Fibroblast of lung (primary cell): ENCODE results near the gene KIF3A. TPM values are rescaled to one million over a fixed set of nuclear protein-coding genes. Genes with fewer than 3 reads are reported as not detected.

Experiments used
- DNase-seq, 2 donors: peaks; one replicate each; pipeline versions ENCODE4 v3.0.0 to v3.0.0-alpha.2; 2010; ENCODE audit warnings: low read depth in 2 of 2
- H2AFZ ChIP-seq: 2 replicates; pipeline ENCODE4 v1.5.1; 2012; ENCODE audit warnings: low read length, control low read depth, inconsistent platforms
- H3K27ac ChIP-seq: 2 replicates; pipeline ENCODE4 v1.5.1; 2011; ENCODE audit warnings: low read length, control low read depth; ENCODE audit not compliant: insufficient read depth
- H3K27me3 ChIP-seq: 2 replicates; pipeline ENCODE4 v1.5.1; 2011; ENCODE audit warnings: mild to moderate bottlenecking, low read length; ENCODE audit not compliant: control insufficient read depth, insufficient read depth
- H3K36me3 ChIP-seq: 2 replicates; pipeline ENCODE4 v1.5.1; 2011; ENCODE audit warnings: low read length; ENCODE audit not compliant: control insufficient read depth, insufficient read depth
- H3K4me1 ChIP-seq: 2 replicates; pipeline ENCODE4 v1.5.1; 2011; ENCODE audit warnings: low read length; ENCODE audit not compliant: control insufficient read depth, insufficient read depth; ENCODE audit errors: extremely low read depth
- H3K4me2 ChIP-seq: 2 replicates; pipeline ENCODE4 v1.5.1; 2011; ENCODE audit warnings: low read length, control low read depth; ENCODE audit not compliant: insufficient read depth; ENCODE audit errors: extremely low read depth
- H3K4me3 ChIP-seq, 4 experiments: fragments of 200-600 bp in 1 of 4; sonication (generic) in 1 of 4; replicated peaks in 1 of 4; 2 replicates each; pipeline ENCODE4 v1.5.1; 2011 to 2016; ENCODE audit warnings: low read length in 4 of 4, low read depth in 3 of 4, mild to moderate bottlenecking in 3 of 4, control low read depth in 2 of 4, inconsistent platforms in 1 of 4, mixed read lengths in 1 of 4; ENCODE audit not compliant: insufficient read depth in 1 of 4; ENCODE audit errors: control extremely low read depth in 1 of 4
- H3K79me2 ChIP-seq: 2 replicates; pipeline ENCODE4 v1.5.1; 2012; ENCODE audit warnings: mild to moderate bottlenecking, low read length, inconsistent platforms; ENCODE audit not compliant: control insufficient read depth, insufficient read depth
- H3K9ac ChIP-seq: 2 replicates; pipeline ENCODE4 v1.5.1; 2011; ENCODE audit warnings: mild to moderate bottlenecking, low read length, control low read depth; ENCODE audit not compliant: insufficient read depth
- H3K9me3 ChIP-seq: 2 replicates; pipeline ENCODE4 v1.5.1; 2012; ENCODE audit warnings: low read depth, low read length; ENCODE audit not compliant: control insufficient read depth, insufficient read depth
- H4K20me1 ChIP-seq: 2 replicates; pipeline ENCODE4 v1.5.1; 2011; ENCODE audit warnings: low read length; ENCODE audit not compliant: control insufficient read depth, insufficient read depth; ENCODE audit errors: extremely low read depth
- CTCF ChIP-seq, 2 donors: IDR thresholded peaks in 1 of 2; conservative IDR thresholded peaks in 1 of 2; 1 replicate in 1 of 2; 2 replicates in 1 of 2; pipeline ENCODE4 v1.5.1; 2011 to 2012; ENCODE audit warnings: low read length in 2 of 2, control low read depth in 1 of 2, inconsistent platforms in 1 of 2, low read depth in 1 of 2, mild to moderate bottlenecking in 1 of 2
- EZH2 ChIP-seq: IDR thresholded peaks from 2 replicates; pipeline ENCODE4 v1.5.1; 2012; ENCODE audit warnings: low read length, control low read depth, mild to moderate bottlenecking; ENCODE audit errors: missing control alignments
- polyA plus RNA-seq, 2 donors: library from polyadenylated mRNA; depleted of rRNA in 1 of 2; stranded (reverse) in 1 of 2; unstranded in 1 of 2; fragments of >200 nt; gene quantifications; 2 replicates each; pipeline ENCODE4 v1.2.1, GENCODE V29; 2011 to 2012; ENCODE audit warnings: missing spikeins in 1 of 2
- total RNA-seq: library from RNA; depleted of rRNA; stranded (reverse); fragments of >200 nt; gene quantifications from 2 replicates; pipeline ENCODE4 v1.2.1, GENCODE V29; 2014

The KIF3A gene
- total and polyA plus RNA-seq, 2 donors (not counting 1 experiment from before 2014, with no cell fraction given): 8.8 to 11.2 TPM

GRCh38 chr5:132686193-132686592 is 51.2 kb downstream of the KIF3A start:
- no peaks in the 10 kb centered on the region for H4K20me1 ChIP-seq
- no peak overlapping the region for H3K27ac ChIP-seq
- no peak for DNase-seq
- no peak overlapping the region for H3K4me2 ChIP-seq
- no peaks in the 10 kb centered on the region for H3K27me3 ChIP-seq
- H3K4me1 ChIP-seq: no peaks in the 10 kb centered on the region
- no peaks in the 10 kb centered on the region for H3K79me2 ChIP-seq
- no peak overlapping the region for H3K4me3 ChIP-seq
- TF ChIP-seq EZH2: no peak
- no peaks in the 10 kb centered on the region for H3K36me3 ChIP-seq
- no peak overlapping the region for H3K9ac ChIP-seq
- H2AFZ ChIP-seq: no peak overlapping the region
- no peaks in the 10 kb centered on the region for H3K9me3 ChIP-seq

- no peak for DNase-seq
- Histone ChIP-seq H3K9ac (no peak overlapping the region), H3K27ac (no peak overlapping the region)
Measured at GRCh38 chr5:132684922-132685720, 52.2 kb downstream of the KIF3A start.

GRCh38 chr5:132684491-132684890 is 52.9 kb downstream of the KIF3A start:
- Histone ChIP-seq H3K4me3 (no peak overlapping the region), H3K4me2 (no peak overlapping the region), H3K9me3 (no peaks in the 10 kb centered on the region), H3K36me3 (no peaks in the 10 kb centered on the region), H2AFZ (no peak overlapping the region), H3K27me3 (no peaks in the 10 kb centered on the region), H3K4me1 (no peaks in the 10 kb centered on the region), H3K9ac (no peak overlapping the region), H3K27ac (no peak overlapping the region), H4K20me1 (no peaks in the 10 kb centered on the region), H3K79me2 (no peaks in the 10 kb centered on the region)
- DNase-seq: no peak
- no peak for TF ChIP-seq CTCF (conservative IDR thresholded peaks at IDR 0.05 in 1 of 2, IDR thresholded peaks at IDR 0.05 in 1 of 2; ENCODE audit: low read depth in 1 of 2, low read length in 2 of 2)
- TF ChIP-seq EZH2: no peak

More at GRCh38 chr5:132684922-132685720, 52.2 kb downstream of the KIF3A start:
- Histone ChIP-seq H2AFZ (no peak overlapping the region), H3K4me1 (no peaks in the 10 kb centered on the region), H3K4me3 (no peak overlapping the region), H4K20me1 (no peaks in the 10 kb centered on the region), H3K9me3 (no peaks in the 10 kb centered on the region), H3K27me3 (no peaks in the 10 kb centered on the region), H3K79me2 (no peaks in the 10 kb centered on the region), H3K4me2 (no peak overlapping the region), H3K36me3 (no peaks in the 10 kb centered on the region)
- TF ChIP-seq EZH2: no peak
- no peak for TF ChIP-seq CTCF (conservative IDR thresholded peaks at IDR 0.05 in 1 of 2, IDR thresholded peaks at IDR 0.05 in 1 of 2; ENCODE audit: low read depth in 1 of 2, low read length in 2 of 2)
